PC-3 (cell line): ENCODE measurements around the gene DENND4C. TPM values are rescaled to one million over a fixed set of nuclear protein-coding genes. Genes with fewer than 3 reads are reported as not detected.

Experiments used
- ATAC-seq: fragments of 200-7000 bp; cut with Tn5 transposase; 2 replicates; pipeline ENCODE4 v1.9.1; 2020; ENCODE audit warnings: mild to moderate bottlenecking, moderate library complexity
- BruUV-seq: library from RNA; stranded (reverse); fragments of 400-500 nt; replicated peaks from 2 replicates; lab custom pipeline; 2021; lab: Mats Ljungman, UMichigan
- CTCF ChIA-PET: fragments of 300-600 bp; sonication (Branson Sonifier 250); formaldehyde crosslinking; loops from one replicate; lab custom pipeline; 2022; ENCODE audit warnings: antibody characterized with exemption; lab: Charles Lee
- POLR2A ChIA-PET: fragments of 300-600 bp; sonication (Branson Sonifier 250); formaldehyde crosslinking; loops from one replicate; lab custom pipeline; 2022; ENCODE audit warnings: antibody characterized with exemption; ENCODE audit not compliant: unreplicated experiment; lab: Charles Lee
- DNase-seq: peaks from one replicate; pipeline ENCODE4 v3.0.0-alpha.2; 2015
- H2AFZ ChIP-seq: fragments of 300-600 bp; sonication (generic); 2 replicates; pipeline ENCODE4 v1.6.0; 2016; ENCODE audit warnings: antibody characterized with exemption, low read length
- H3F3A ChIP-seq: fragments of 300-600 bp; sonication (generic); one replicate; pipeline ENCODE4 v1.6.0; 2017; ENCODE audit warnings: antibody characterized with exemption, low read length, control low read depth, mild to moderate bottlenecking; ENCODE audit not compliant: unreplicated experiment
- H3K27ac ChIP-seq: fragments of 300-600 bp; sonication (generic); 2 replicates; pipeline ENCODE4 v1.5.1; 2016; ENCODE audit warnings: mild to moderate bottlenecking, low read length
- H3K27me3 ChIP-seq: fragments of 300-600 bp; sonication (generic); 2 replicates; pipeline ENCODE4 v1.6.1; 2016; ENCODE audit warnings: low read length, mixed read lengths
- H3K36me3 ChIP-seq: fragments of 300-600 bp; sonication (generic); 2 replicates; pipeline ENCODE4 v1.6.1; 2016; ENCODE audit warnings: low read depth, mixed run types, low read length, mixed read lengths
- H3K4me1 ChIP-seq: fragments of 300-600 bp; sonication (generic); 2 replicates; pipeline ENCODE4 v1.5.1; 2016; ENCODE audit warnings: low read length; ENCODE audit not compliant: insufficient read depth
- H3K4me2 ChIP-seq: fragments of 300-600 bp; sonication (generic); 2 replicates; pipeline ENCODE4 v1.6.0; 2016; ENCODE audit warnings: low read length
- H3K4me3 ChIP-seq: fragments of 300-600 bp; sonication (generic); 2 replicates; pipeline ENCODE4 v1.5.1; 2016; ENCODE audit warnings: mild to moderate bottlenecking, low read length, mixed read lengths
- H3K79me2 ChIP-seq: fragments of 300-600 bp; sonication (generic); 2 replicates; pipeline ENCODE4 v1.6.1; 2017; ENCODE audit warnings: low read length, mixed read lengths
- H3K9ac ChIP-seq: fragments of 300-600 bp; sonication (generic); 2 replicates; pipeline ENCODE4 v1.6.0; 2016; ENCODE audit warnings: mild to moderate bottlenecking, low read length
- H3K9me2 ChIP-seq: fragments of 300-600 bp; sonication (generic); replicated peaks from 2 replicates; pipeline ENCODE4 v1.6.1; 2016; ENCODE audit warnings: mixed run types, low read length, mixed read lengths
- H3K9me3 ChIP-seq: fragments of 300-600 bp; sonication (generic); 2 replicates; pipeline ENCODE4 v1.6.1; 2016; ENCODE audit warnings: low read length, mixed read lengths
- H4K20me1 ChIP-seq: fragments of 300-600 bp; sonication (generic); 2 replicates; pipeline ENCODE4 v1.6.1; 2016; ENCODE audit warnings: low read length, mixed read lengths
- CTCF ChIP-seq: fragments of 300-600 bp; sonication (generic); conservative IDR thresholded peaks from 2 replicates; pipeline ENCODE4 v1.5.1; 2017; ENCODE audit warnings: antibody characterized with exemption, low read depth, mild to moderate bottlenecking, low read length
- EZH2 ChIP-seq: fragments of 300-600 bp; sonication (generic); IDR thresholded peaks from one replicate; pipeline ENCODE4 v1.6.1; 2017; ENCODE audit warnings: antibody characterized with exemption, mild to moderate bottlenecking, low read length; ENCODE audit not compliant: unreplicated experiment
- EZH2phosphoT487 ChIP-seq: fragments of 300-600 bp; sonication (generic); IDR thresholded peaks from 2 replicates; pipeline ENCODE4 v1.6.1; 2018; ENCODE audit warnings: mild to moderate bottlenecking, antibody characterized with exemption, low read length, borderline replicate concordance
- intact Hi-C: fragments of 100-400 bp; cut with micrococcal nuclease; formaldehyde crosslinking; loops from 2 replicates; pipeline ENCODE4 v1.9.0; 2023
- total RNA-seq: library from RNA; depleted of rRNA; stranded (reverse); fragments of >200 nt; gene quantifications from 2 replicates; pipeline ENCODE4 v1.2.3, GENCODE V29; 2014

Gene DENND4C
- total RNA-seq, 1 experiment from 2014 or later = 20.9 TPM

- Histone ChIP-seq H3K9me3 (no peaks in the 10 kb centered on the region), H3F3A (no peaks in the 10 kb centered on the region), H3K79me2 (peaks cover 19% of the 10 kb centered on the region; the same call in 1 of the 2 replicates), H4K20me1 (no peaks in the 10 kb centered on the region), H3K4me1 (peaks cover 6% of the 10 kb centered on the region), H3K27ac (no peak overlapping the region), H3K36me3 (no peaks in the 10 kb centered on the region), H3K9ac (no peak overlapping the region), H3K9me2 (no peaks in the 10 kb centered on the region), H3K27me3 (no peaks in the 10 kb centered on the region), H2AFZ (no peak overlapping the region), H3K4me2 (no peak overlapping the region), H3K4me3 (no peak overlapping the region)
- no TSS peak for BruUV-seq
- no peak for ATAC-seq
- CTCF ChIA-PET = interaction anchor here (0.7 kb wide), 1 partner anchor 192 kb away, joined by 9 read pairs; no protein-coding TSS in a partner anchor
- POLR2A ChIA-PET = no interaction called here
- intact Hi-C loops = loop anchor here (10.0 kb wide), 1 partner anchor 47 kb away; the partner anchor contains the start of gene DENND4C
- DNase-seq = peak; percentile 13
- TF ChIP-seq EZH2phosphoT487 = no peak
- no peak for TF ChIP-seq EZH2
These were observed 51.3 kb downstream of the DENND4C start for GRCh38 chr9:19281801-19282200.

GRCh38 chr9:19283072-19283710 is 52.7 kb downstream of the DENND4C start:
- no peak for TF ChIP-seq EZH2phosphoT487
- TF ChIP-seq CTCF = no peak
- TF ChIP-seq EZH2 = no peak
- no peaks in the 10 kb centered on the region; the same call in 1 of the 2 replicates for H3K36me3 ChIP-seq
- no peak for ATAC-seq
- no peak overlapping the region for H3K27ac ChIP-seq
- H3K9me2 ChIP-seq = no peaks in the 10 kb centered on the region
- no TSS peak for BruUV-seq
- no peak for DNase-seq
- ChIA-PET POLR2A (no interaction called here), CTCF (no interaction called here)
- H3K9me3 ChIP-seq = no peaks in the 10 kb centered on the region
- no peaks in the 10 kb centered on the region for H4K20me1 ChIP-seq
- H3K9ac ChIP-seq = no peak overlapping the region
- H3K27me3 ChIP-seq = no peaks in the 10 kb centered on the region
- intact Hi-C loops = loop anchor here (10.0 kb wide), 1 partner anchor 48 kb away; the partner anchor contains the start of gene DENND4C
- H3K4me1 ChIP-seq = peaks cover 8% of the 10 kb centered on the region
- no peak overlapping the region for H3K4me3 ChIP-seq
- H3F3A ChIP-seq = no peaks in the 10 kb centered on the region
- H3K4me2 ChIP-seq = no peak overlapping the region
- peaks cover 19% of the 10 kb centered on the region; the same call in 1 of the 2 replicates for H3K79me2 ChIP-seq
- H2AFZ ChIP-seq = no peak overlapping the region

GRCh38 chr9:19284729-19285128 is 54.2 kb downstream of the DENND4C start:
- intact Hi-C loops = loop anchor here (10.0 kb wide), 1 partner anchor 50 kb away; the partner anchor contains the start of gene DENND4C
- Histone ChIP-seq H3K27ac (no peak overlapping the region), H3K4me1 (peaks cover 8% of the 10 kb centered on the region), H3F3A (no peaks in the 10 kb centered on the region), H3K79me2 (peaks cover 13% of the 10 kb centered on the region; the same call in 1 of the 2 replicates), H4K20me1 (no peaks in the 10 kb centered on the region), H2AFZ (no peak overlapping the region), H3K9me2 (no peaks in the 10 kb centered on the region), H3K4me2 (no peak overlapping the region), H3K36me3 (no peaks in the 10 kb centered on the region; the same call in 1 of the 2 replicates), H3K9ac (no peak overlapping the region), H3K4me3 (no peak overlapping the region), H3K27me3 (no peaks in the 10 kb centered on the region), H3K9me3 (no peaks in the 10 kb centered on the region)
- no TSS peak for BruUV-seq
- ATAC-seq = peak; percentile 55
- TF ChIP-seq EZH2 (no peak), EZH2phosphoT487 (no peak), CTCF (no peak)
- ChIA-PET CTCF (no interaction called here), POLR2A (no interaction called here)
- DNase-seq = no peak
